KBM-7 (cell line): Measurements from ENCODE around the gene GAS2L2.
"Not testable (repeated sequence)": the region's sequence is repeated elsewhere in the genome, so short reads cannot be mapped to it uniquely, and the experiment has no call there.

Source experiments
- DNase-seq: peaks from one replicate; pipeline ENCODE4 v3.0.0-alpha.2; 2015
- in situ Hi-C: fragments of 300-500 bp; cut with MboI; formaldehyde crosslinking; loops from 2 replicates; pipeline ENCODE4 v1.14.3; 2020; ENCODE audit warnings: low sequenced_read_pairs, low pct_unique_long_range_greater_than_20kb, mixed read lengths

GAS2L2 gene

GRCh38 chr17:35713069-35713728 is 39.8 kb downstream of the GAS2L2 start:
- in situ Hi-C loops, result no loop called here
- peak; percentile 51 for DNase-seq

DNA sequence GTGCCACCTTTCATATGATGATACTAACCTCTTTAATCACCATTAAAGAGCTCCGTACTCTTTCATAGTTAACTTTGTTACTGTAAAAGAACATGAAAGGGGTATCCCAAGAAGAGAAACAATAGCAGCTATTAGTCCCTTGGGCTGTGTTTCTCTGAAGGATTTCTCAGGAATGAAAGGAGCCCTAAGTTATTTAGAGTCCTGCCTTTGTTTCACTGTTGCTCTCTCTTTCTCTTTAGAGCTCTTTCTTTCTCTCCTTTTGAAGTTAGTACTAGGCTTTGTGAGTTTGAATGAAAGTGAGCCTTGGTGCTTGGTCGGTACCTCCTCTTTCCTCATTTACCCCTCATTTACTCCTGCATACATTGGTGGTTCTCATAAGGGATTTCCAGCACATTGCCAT is 42.1 kb downstream of the GAS2L2 start:
- in situ Hi-C loops, result no loop called here
- DNase-seq, result no peak

DNA sequence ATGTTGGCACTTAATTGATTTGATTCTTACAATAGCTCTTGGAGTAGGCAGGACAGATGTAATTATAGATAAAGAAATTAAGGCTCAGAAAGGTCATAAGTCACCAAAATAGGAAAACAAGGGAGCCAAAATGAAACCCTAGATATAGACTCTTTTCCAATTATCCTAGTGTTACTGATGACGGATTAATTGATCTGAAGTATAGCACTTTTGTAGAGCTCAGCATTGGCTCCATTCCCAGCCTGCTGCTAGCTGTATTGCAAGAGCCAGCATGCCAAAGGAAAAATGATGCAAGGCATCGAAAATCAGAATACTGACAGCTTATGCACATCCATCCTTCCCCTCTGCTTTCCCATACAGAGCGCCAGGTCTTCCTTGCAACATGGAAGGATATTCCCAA is 43.2 kb downstream of the GAS2L2 start:
- in situ Hi-C loops, result no loop called here
- DNase-seq, result no peak

GRCh38 chr17:35708951-35709350 is 44.1 kb downstream of the GAS2L2 start:
- DNase-seq, result peak; percentile 61
- in situ Hi-C loops, result no loop called here

- no peak for DNase-seq
- in situ Hi-C loops, result no loop called here
Observed at GRCh38 chr17:35708149-35708548, 44.9 kb downstream of the GAS2L2 start.

DNA sequence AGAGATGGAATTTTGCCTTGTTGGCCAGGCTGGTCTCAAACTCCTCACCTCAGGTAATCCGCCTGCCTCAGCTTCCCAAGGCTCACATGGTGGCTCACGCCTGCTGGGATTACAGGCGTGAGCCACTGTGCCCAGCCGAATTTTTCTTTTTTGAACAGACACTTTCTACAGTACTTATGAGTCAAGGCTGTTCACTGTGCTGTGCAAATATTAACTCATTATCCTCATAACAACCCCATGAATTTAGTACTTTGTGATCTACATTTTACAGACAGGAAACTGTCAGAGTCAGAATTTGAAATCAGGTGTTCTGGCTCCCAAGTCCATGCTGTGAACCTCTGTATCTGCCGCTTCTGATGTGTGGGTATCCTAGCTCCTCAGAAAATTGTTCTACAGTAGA is 47.3 kb downstream of the GAS2L2 start:
- in situ Hi-C loops, result no loop called here
- no peak for DNase-seq

- in situ Hi-C loops, result no loop called here
- DNase-seq, result no peak
Observed at GRCh38 chr17:35705230-35705629, 47.8 kb downstream of the GAS2L2 start.

DNA sequence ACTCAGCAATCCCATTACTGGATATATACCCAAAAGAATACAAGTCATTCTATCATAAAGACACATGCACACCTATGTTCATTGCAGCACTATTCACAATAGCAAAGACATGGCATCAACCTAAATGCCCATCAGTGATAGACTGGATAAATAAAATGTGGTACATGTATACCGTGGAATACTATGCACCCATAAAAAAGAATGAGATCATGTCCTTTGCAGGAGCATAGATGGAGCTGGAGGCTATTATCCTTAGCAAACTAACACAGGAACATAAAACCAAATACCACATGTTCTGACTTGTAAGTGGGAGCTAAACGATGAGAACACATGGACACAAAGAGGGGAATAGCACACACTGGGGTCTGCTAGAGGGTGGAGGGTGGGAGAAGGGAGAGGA is 49.7 kb downstream of the GAS2L2 start:
- in situ Hi-C loops, DNase-seq: not testable (repeated sequence)

DNA sequence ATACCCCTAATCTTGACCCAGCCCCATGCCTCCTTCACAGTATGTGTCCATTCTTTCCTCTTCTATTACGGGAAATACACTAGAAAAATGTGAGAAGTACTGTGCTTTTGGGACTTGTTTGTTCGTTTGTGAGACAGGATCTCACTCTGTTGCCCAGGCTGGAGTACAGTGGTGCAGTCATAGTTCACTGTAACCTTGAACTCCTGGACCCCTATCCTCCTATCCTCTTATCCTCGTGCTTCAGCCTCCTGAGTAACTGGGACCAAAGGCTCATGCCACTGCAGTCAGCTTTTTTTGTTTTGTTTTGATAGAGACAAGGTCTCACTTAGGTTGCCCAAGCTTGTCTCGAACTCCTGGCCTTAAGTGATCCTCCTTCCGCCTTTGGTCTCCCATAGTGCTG is 51.5 kb downstream of the GAS2L2 start:
- in situ Hi-C loops, result no loop called here
- DNase-seq, result no peak

DNA sequence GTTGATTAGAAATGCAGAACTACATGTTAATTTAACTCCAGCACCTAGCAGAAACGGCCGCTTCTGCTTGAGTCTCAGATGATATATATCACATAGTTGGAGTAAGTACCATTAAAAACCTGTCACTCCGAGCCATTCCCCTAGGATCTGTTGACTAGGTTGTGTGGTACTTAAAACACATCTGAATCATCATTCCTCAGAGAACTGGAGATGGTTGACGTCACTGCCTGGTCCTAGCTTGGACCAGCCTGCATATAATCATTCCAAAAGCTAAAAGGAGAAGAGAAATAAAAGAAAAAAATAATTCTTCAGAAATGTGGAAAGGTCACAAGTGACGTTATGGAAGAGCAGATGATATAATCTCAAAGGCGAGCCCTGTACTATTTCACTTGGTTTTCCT is 52.9 kb downstream of the GAS2L2 start:
- no peak for DNase-seq
- in situ Hi-C loops, result no loop called here

DNA sequence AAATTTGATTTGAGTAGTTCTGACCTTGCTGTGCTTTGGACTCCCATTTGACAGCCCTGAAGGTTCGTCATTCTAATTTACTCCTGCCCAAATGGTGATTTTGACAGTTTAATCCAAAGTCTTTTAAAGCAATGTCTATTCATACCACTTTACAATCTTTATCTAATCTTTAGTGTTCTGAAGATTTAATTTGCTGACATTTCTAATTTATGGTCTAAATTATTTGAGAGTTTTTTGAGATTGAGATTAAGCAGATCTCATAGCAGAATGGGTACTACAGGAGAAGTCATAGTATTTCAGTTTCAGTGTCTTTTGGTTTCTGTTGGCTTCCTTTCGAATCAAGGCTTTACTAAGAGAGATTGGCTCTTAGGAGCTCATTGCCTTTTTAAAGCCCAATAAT is 54.2 kb downstream of the GAS2L2 start:
- no peak for DNase-seq
- in situ Hi-C loops, result no loop called here

GRCh38 chr17:35695613-35696012 is 57.4 kb downstream of the GAS2L2 start:
- in situ Hi-C loops, result no loop called here
- no peak for DNase-seq

DNA sequence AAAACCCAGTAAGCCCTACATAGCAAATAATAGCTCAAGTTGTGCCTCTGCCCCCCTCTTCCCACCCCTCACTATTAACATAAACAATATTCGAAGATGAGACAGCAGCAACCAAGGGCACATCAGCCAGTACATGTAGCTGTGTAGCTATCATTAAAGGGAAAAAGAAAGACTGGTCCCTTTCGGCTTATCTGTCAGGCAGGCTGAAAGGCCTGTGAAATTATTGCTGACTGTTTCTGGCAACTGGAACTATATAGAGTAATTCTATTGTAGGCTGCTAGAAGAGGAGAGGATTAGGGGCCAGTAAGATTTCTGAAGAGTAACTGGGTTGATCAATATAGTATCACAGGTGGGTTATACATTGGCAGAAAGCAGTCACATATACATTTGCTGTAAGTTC is 58.1 kb downstream of the GAS2L2 start:
- in situ Hi-C loops, result no loop called here
- DNase-seq, result no peak
